IMR-90 (cell line): Measurements from ENCODE around the gene NCOA7. TPM values are rescaled to one million over a fixed set of nuclear protein-coding genes. Genes with fewer than 3 reads are reported as not detected.

ENCODE experiments used
- ATAC-seq: fragments of 200-7000 bp; cut with Tn5 transposase; 2 replicates; pipeline ENCODE4 v1.9.1; 2020; ENCODE audit warnings: low read depth, mild to moderate bottlenecking, moderate library complexity
- BruUV-seq: library from RNA; stranded (reverse); fragments of 400-500 nt; replicated peaks from 2 replicates; lab custom pipeline; 2021; lab: Mats Ljungman, UMichigan
- CTCF ChIA-PET: fragments of 300-600 bp; formaldehyde crosslinking; extraction: SDS; loops from one replicate; lab custom pipeline; 2021; ENCODE audit warnings: antibody characterized with exemption; lab: Yijun Ruan, JAX
- POLR2A ChIA-PET: fragments of 300-600 bp; sonication (Branson Sonifier 250); formaldehyde crosslinking; loops from one replicate; lab custom pipeline; 2022; ENCODE audit warnings: antibody characterized with exemption; ENCODE audit not compliant: unreplicated experiment; lab: Charles Lee
- DNase-seq: peaks from one replicate; pipeline ENCODE4 v3.0.0; 2013
- H2AFZ ChIP-seq: replicated peaks from 2 replicates; pipeline ENCODE3; 2013; ENCODE audit warnings: low read length, mild to moderate bottlenecking; ENCODE audit not compliant: poor library complexity
- H2AK5ac ChIP-seq: 2 replicates; pipeline ENCODE4 v1.6.1; 2013; ENCODE audit warnings: low read depth, low read length, inconsistent platforms
- H2AK9ac ChIP-seq: replicated peaks from 2 replicates; pipeline ENCODE3; 2013; ENCODE audit warnings: mild to moderate bottlenecking, low read depth, low read length, moderate library complexity; ENCODE audit not compliant: poor library complexity
- H2BK120ac ChIP-seq: 2 replicates; pipeline ENCODE4 v1.6.1; 2013; ENCODE audit warnings: low read depth, low read length, inconsistent platforms
- H2BK15ac ChIP-seq: 3 replicates; pipeline ENCODE4 v1.6.1; 2013; ENCODE audit warnings: low read depth, low read length, inconsistent platforms
- H2BK20ac ChIP-seq: 2 replicates; pipeline ENCODE4 v1.6.1; 2013; ENCODE audit warnings: low read depth, mild to moderate bottlenecking, inconsistent platforms, low read length, moderate library complexity
- H2BK5ac ChIP-seq: 2 replicates; pipeline ENCODE4 v1.6.1; 2013; ENCODE audit warnings: mild to moderate bottlenecking, low read depth, low read length, inconsistent platforms; ENCODE audit not compliant: poor library complexity, severe bottlenecking
- H3K14ac ChIP-seq: replicated peaks from 2 replicates; pipeline ENCODE4 v1.6.1; 2013; ENCODE audit warnings: low read depth, low read length, inconsistent platforms
- H3K18ac ChIP-seq: 2 replicates; pipeline ENCODE4 v1.6.1; 2013; ENCODE audit warnings: low read depth, low read length, control low read depth
- H3K23ac ChIP-seq: 2 replicates; pipeline ENCODE4 v1.6.1; 2013; ENCODE audit warnings: low read depth, low read length, inconsistent platforms
- H3K27ac ChIP-seq: 2 replicates; pipeline ENCODE4 v1.5.1; 2013; ENCODE audit warnings: mild to moderate bottlenecking, control low read depth, low read length; ENCODE audit not compliant: insufficient read depth
- H3K27me3 ChIP-seq: 2 replicates; pipeline ENCODE4 v1.6.1; 2013; ENCODE audit warnings: low read length; ENCODE audit not compliant: control insufficient read depth, insufficient read depth
- H3K36me3 ChIP-seq: 2 replicates; pipeline ENCODE4 v1.6.1; 2013; ENCODE audit warnings: low read length, mixed read lengths; ENCODE audit not compliant: control insufficient read depth, insufficient read depth
- H3K4ac ChIP-seq: 2 replicates; pipeline ENCODE4 v1.6.1; 2013; ENCODE audit warnings: low read depth, low read length, inconsistent platforms
- H3K4me1 ChIP-seq: 2 replicates; pipeline ENCODE4 v1.6.1; 2013; ENCODE audit warnings: low read length, mixed read lengths; ENCODE audit not compliant: control insufficient read depth, insufficient read depth
- H3K4me2 ChIP-seq: 2 replicates; pipeline ENCODE4 v1.6.1; 2013; ENCODE audit warnings: low read depth, mild to moderate bottlenecking, control low read depth, low read length, moderate library complexity
- H3K4me3 ChIP-seq: 2 replicates; pipeline ENCODE4 v1.5.1; 2013; ENCODE audit warnings: low read depth, mild to moderate bottlenecking, control low read depth, low read length, moderate library complexity; ENCODE audit not compliant: insufficient read depth
- H3K56ac ChIP-seq: 2 replicates; pipeline ENCODE4 v1.6.1; 2013; ENCODE audit warnings: low read length, inconsistent platforms; ENCODE audit not compliant: insufficient read depth; ENCODE audit errors: extremely low read depth
- H3K79me1 ChIP-seq, 2 experiments: 2 replicates each; pipeline ENCODE4 v1.6.1; 2013; ENCODE audit warnings: low read length in 2 of 2, inconsistent platforms in 1 of 2, low read depth in 1 of 2
- H3K9ac ChIP-seq: 2 replicates; pipeline ENCODE4 v1.6.1; 2013; ENCODE audit warnings: low read depth, low read length, control low read depth
- H3K9me1 ChIP-seq: 2 replicates; pipeline ENCODE4 v1.6.1; 2013; ENCODE audit warnings: low read length, inconsistent platforms; ENCODE audit not compliant: insufficient read depth
- H3K9me3 ChIP-seq: 2 replicates; pipeline ENCODE4 v1.6.1; 2013; ENCODE audit warnings: low read length; ENCODE audit not compliant: control insufficient read depth, insufficient read depth
- H4K20me1 ChIP-seq: 2 replicates; pipeline ENCODE4 v1.6.1; 2013; ENCODE audit warnings: low read length, inconsistent platforms; ENCODE audit not compliant: insufficient read depth
- H4K5ac ChIP-seq: 2 replicates; pipeline ENCODE4 v1.6.1; 2013; ENCODE audit warnings: mild to moderate bottlenecking, low read depth, low read length, control low read depth
- H4K8ac ChIP-seq, 2 experiments: 2 replicates each; pipeline ENCODE4 v1.6.1; 2013; ENCODE audit warnings: low read depth in 2 of 2, low read length in 2 of 2, control low read depth in 1 of 2, inconsistent platforms in 1 of 2
- H4K91ac ChIP-seq: 2 replicates; pipeline ENCODE4 v1.6.1; 2013; ENCODE audit warnings: low read depth, low read length, inconsistent platforms; ENCODE audit not compliant: insufficient read depth
- ELK1 ChIP-seq: fragments of 150-350 bp; IDR thresholded peaks from 2 replicates; pipeline ENCODE4 v1.6.1; 2016; ENCODE audit warnings: low read depth, mild to moderate bottlenecking, low read length, moderate library complexity, borderline replicate concordance
- RAD21 ChIP-seq: IDR thresholded peaks from 2 replicates; pipeline ENCODE4 v1.6.1; 2012; ENCODE audit warnings: low read length, improper control_type of control experiment
- RCOR1 ChIP-seq: IDR thresholded peaks from 2 replicates; pipeline ENCODE4 v1.6.1; 2012; ENCODE audit warnings: mild to moderate bottlenecking, low read length, improper control_type of control experiment; ENCODE audit not compliant: insufficient replicate concordance
- SMC3 ChIP-seq: fragments of 150-350 bp; IDR thresholded peaks from 2 replicates; pipeline ENCODE4 v1.6.1; 2016; ENCODE audit warnings: low read depth, mild to moderate bottlenecking, antibody characterized with exemption, low read length, moderate library complexity
- WGBS, 2 experiments: methylation state at CpG; one replicate each; pipeline versions ENCODE4 v1.1.5 to v1.1.7; 2013; ENCODE audit warnings: missing lambda C conversion rate in 2 of 2; ENCODE audit not compliant: insufficient read length in 1 of 2; ENCODE audit errors: extremely low coverage in 2 of 2; 5-methylcytosine and 5-hydroxymethylcytosine counted together
- dilution Hi-C: fragments of 300-500 bp; cut with HindIII; formaldehyde crosslinking; loops from one replicate; pipeline ENCODE4 v1.14.3; 2018; ENCODE audit warnings: low sequenced_read_pairs; ENCODE audit not compliant: unreplicated experiment
- in situ Hi-C: fragments of 300-500 bp; cut with MboI; formaldehyde crosslinking; loops from 3 replicates; pipeline ENCODE4 v1.14.3; 2019; ENCODE audit warnings: low sequenced_read_pairs, inconsistent platforms, mixed read lengths
- intact Hi-C: fragments of 100-400 bp; cut with micrococcal nuclease; formaldehyde crosslinking; loops from 2 replicates; pipeline ENCODE4 v1.10.0; 2022
- polyA plus RNA-seq, 3 experiments: library from polyadenylated mRNA; depleted of rRNA; stranded (reverse); fragments of >200 nt; gene quantifications; 2 replicates each; pipeline ENCODE4 v1.2.3, GENCODE V29; 2012; ENCODE audit warnings: low replicate concordance in 1 of 3
- total RNA-seq: library from RNA; depleted of rRNA; stranded (reverse); fragments of >200 nt; gene quantifications from 2 replicates; pipeline ENCODE4 v1.2.3, GENCODE V29; 2012

NCOA7 gene
- total and polyA plus RNA-seq, 2 of the 4 experiments (the other 2 are of a cell fraction), result 12.6 to 12.9 TPM

- H2BK15ac ChIP-seq, result no peak overlapping the region
- H3K27ac ChIP-seq, result no peak overlapping the region
- in situ Hi-C loops, result no loop called here
- DNase-seq (no peak), ATAC-seq (no peak)
- no peaks in the 10 kb centered on the region for H3K4me1 ChIP-seq
- H3K14ac ChIP-seq, result no peak overlapping the region
- H3K9me1 ChIP-seq, result no peaks in the 10 kb centered on the region
- H3K79me1 ChIP-seq, result peaks cover 0 to 3% of the 10 kb centered on the region in 2 experiments; a peak in 1 of 4 replicates
- dilution Hi-C loops, result no loop called here
- no peaks in the 10 kb centered on the region for H3K9me3 ChIP-seq
- H3K4ac ChIP-seq, result no peak overlapping the region
- no peak overlapping the region for H2BK20ac ChIP-seq
- no peak overlapping the region for H4K91ac ChIP-seq
- no peak overlapping the region for H3K23ac ChIP-seq
- BruUV-seq, result no TSS peak
- no peak overlapping the region for H2BK120ac ChIP-seq
- H2AK5ac ChIP-seq, result no peak overlapping the region
- H3K4me3 ChIP-seq, result no peak overlapping the region
- peaks cover 9% of the 10 kb centered on the region for H3K36me3 ChIP-seq
- no peak overlapping the region for H3K9ac ChIP-seq
- POLR2A ChIA-PET, result no interaction called here
- H2AK9ac ChIP-seq, result no peak overlapping the region
- TF ChIP-seq RAD21, result no peak
- TF ChIP-seq ELK1, result no peak
- TF ChIP-seq RCOR1, result no peak
- no peak for TF ChIP-seq SMC3
- no peaks in the 10 kb centered on the region for H3K27me3 ChIP-seq
- no peak overlapping the region for H2AFZ ChIP-seq
- no peak overlapping the region for H3K4me2 ChIP-seq
- WGBS, 2 experiments, result 100% methylated on average over 1 of the region's 2 CpGs; no CpG with 5 or more reads in 1 of the 2 experiments
- no peak overlapping the region for H4K8ac ChIP-seq
- H2BK5ac ChIP-seq, result no peak overlapping the region
- intact Hi-C loops, result no loop called here
- H4K20me1 ChIP-seq, result no peaks in the 10 kb centered on the region
- CTCF ChIA-PET, result interaction anchor here (0.6 to 1.7 kb wide), 3 partner anchors 27 to 1016 kb away, joined by 3 read pairs; no protein-coding TSS in a partner anchor
- H4K5ac ChIP-seq, result no peak overlapping the region
- no peak overlapping the region for H3K18ac ChIP-seq
- no peak overlapping the region for H3K56ac ChIP-seq
Measured at GRCh38 chr6:125899726-125900182, 109.0 kb downstream of the NCOA7 start.
